ENCODE data around the gene S1PR4. TPM values are rescaled to one million over a fixed set of nuclear protein-coding genes. Genes with fewer than 3 reads are reported as not detected.

The S1PR4 gene
- total and polyA plus RNA-seq, 9 of the 15 experiments (the other 6 are each of a cell fraction or from before 2014, with no cell fraction given), result 0.27 TPM; not detected in 8

DNA sequence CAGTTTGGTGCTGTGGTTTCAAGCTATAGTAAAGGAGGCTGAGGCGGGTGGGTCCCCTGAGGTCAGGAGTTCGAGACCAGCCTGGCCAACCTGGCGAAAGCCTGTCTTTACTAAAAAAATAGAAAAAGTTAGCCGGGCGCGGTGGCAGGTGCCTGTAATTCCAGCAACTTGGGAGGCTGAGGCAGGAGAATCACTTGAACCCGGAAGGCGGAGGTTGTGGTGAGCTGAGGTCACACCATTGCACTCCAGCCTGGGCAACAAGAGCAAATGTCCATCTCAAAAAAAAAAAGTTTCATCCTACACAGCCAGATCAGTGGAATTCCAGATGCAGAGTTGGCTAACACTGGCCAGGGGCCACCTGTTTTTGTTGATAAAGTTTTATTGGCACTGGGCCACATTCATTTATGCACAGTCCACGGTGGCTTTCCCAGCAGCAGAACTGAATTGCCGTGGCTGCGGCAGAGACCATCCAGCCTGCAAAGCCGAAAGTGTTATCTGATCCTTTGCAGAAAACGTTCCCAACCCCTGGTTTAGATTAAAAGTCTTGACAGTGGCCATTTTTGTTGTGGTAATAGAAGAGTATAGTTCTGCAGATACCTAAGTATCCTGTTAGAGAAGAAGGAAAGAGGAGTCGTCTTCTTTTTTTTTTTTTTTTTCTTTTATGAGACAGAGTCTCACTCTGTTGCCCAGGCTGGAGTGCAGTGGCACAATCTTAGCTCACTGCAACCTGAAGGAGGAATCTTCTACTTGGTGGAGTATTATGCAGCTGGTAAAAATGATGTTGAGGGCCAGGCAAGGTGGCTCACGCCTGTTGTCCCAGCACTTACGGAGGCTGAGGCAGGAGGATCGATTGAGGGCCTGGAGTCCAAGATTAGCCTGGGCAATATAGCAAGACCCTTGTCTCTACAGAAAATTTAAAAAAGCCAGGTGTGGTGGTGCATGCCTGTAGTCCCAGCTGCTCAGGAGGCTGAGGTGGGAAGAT is 15.8 kb downstream of the S1PR4 start (continued):
- no peak for TF ChIP-seq ILK (tag; IDR thresholded peaks at IDR 0.05; ENCODE audit: borderline replicate concordance, low read depth)
- TF ChIP-seq MAZ (CRISPR knock-in tag; conservative IDR thresholded peaks at IDR 0.05 in 1 of 2, IDR thresholded peaks at IDR 0.05 in 1 of 2), result no peak
- TF ChIP-seq, protein P1, sequence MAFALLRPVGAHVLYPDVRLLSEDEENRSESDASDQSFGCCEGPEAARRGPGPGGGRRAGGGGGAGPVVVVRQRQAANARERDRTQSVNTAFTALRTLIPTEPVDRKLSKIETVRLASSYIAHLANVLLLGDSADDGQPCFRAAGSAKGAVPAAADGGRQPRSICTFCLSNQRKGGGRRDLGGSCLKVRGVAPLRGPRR (CRISPR knock-in tag; IDR thresholded peaks at IDR 0.05), result no peak
- no peak for TF ChIP-seq TSHZ1 (CRISPR knock-in tag; IDR thresholded peaks at IDR 0.05)
- TF ChIP-seq MEF2D (tag; conservative IDR thresholded peaks at IDR 0.05; ENCODE audit: low read depth), result no peak
- TF ChIP-seq HNRNPUL1 (IDR thresholded peaks at IDR 0.05; ENCODE audit: low read length), result no peak
- TF ChIP-seq CREB3L1 (IDR thresholded peaks at IDR 0.05; ENCODE audit: borderline replicate concordance, low read depth), result peak; percentile 48; the same call in 1 of the 2 replicates
- TF ChIP-seq, protein P2, sequence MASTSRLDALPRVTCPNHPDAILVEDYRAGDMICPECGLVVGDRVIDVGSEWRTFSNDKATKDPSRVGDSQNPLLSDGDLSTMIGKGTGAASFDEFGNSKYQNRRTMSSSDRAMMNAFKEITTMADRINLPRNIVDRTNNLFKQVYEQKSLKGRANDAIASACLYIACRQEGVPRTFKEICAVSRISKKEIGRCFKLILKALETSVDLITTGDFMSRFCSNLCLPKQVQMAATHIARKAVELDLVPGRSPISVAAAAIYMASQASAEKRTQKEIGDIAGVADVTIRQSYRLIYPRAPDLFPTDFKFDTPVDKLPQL (IDR thresholded peaks at IDR 0.05; ENCODE audit: extremely low read depth, insufficient read length), result no peak
- no peak; the same call in 1 of the 2 replicates for TF ChIP-seq ZFX (CRISPR knock-in tag; IDR thresholded peaks at IDR 0.05)
- TF ChIP-seq CEBPB (tag; IDR thresholded peaks at IDR 0.05), result peak; percentile 76
- TF ChIP-seq ARHGAP35 (IDR thresholded peaks at IDR 0.05; ENCODE audit: partially characterized antibody), result no peak
- no peak for TF ChIP-seq PYGO2 (tag; IDR thresholded peaks at IDR 0.05)
- no peak for TF ChIP-seq ZKSCAN8 (CRISPR knock-in tag; IDR thresholded peaks at IDR 0.05)
- TF ChIP-seq RB1 (IDR thresholded peaks at IDR 0.05; ENCODE audit: low read depth), result no peak
- TF ChIP-seq POLR2G (IDR thresholded peaks at IDR 0.05; ENCODE audit: low read depth, low read length), result no peak
- TF ChIP-seq XRCC4 (IDR thresholded peaks at IDR 0.05; ENCODE audit: extremely low read depth, insufficient read depth, insufficient read length), result no peak
- TF ChIP-seq CCNT2 (IDR thresholded peaks at IDR 0.05; ENCODE audit: borderline replicate concordance, extremely low read depth, insufficient read length, low read depth, low read length), result no peak
- TF ChIP-seq, protein P3, sequence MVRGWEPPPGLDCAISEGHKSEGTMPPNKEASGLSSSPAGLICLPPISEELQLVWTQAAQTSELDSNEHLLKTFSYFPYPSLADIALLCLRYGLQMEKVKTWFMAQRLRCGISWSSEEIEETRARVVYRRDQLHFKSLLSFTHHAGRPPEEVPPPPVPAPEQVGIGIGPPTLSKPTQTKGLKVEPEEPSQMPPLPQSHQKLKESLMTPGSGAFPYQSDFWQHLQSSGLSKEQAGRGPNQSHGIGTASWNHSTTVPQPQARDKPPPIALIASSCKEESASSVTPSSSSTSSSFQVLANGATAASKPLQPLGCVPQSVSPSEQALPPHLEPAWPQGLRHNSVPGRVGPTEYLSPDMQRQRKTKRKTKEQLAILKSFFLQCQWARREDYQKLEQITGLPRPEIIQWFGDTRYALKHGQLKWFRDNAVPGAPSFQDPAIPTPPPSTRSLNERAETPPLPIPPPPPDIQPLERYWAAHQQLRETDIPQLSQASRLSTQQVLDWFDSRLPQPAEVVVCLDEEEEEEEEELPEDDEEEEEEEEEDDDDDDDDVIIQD (CRISPR knock-in tag; IDR thresholded peaks at IDR 0.05), result no peak
- TF ChIP-seq TRIM28 (IDR thresholded peaks at IDR 0.05), result no peak

Measured in K562 (cell line).